ENCODE results near the gene USP10.

Gene USP10

GRCh38 chr16:84677849-84678248 is 22.0 kb upstream of the USP10 start:
- no peak overlapping the region for H3K4me3 ChIP-seq (ENCODE audit: low read length)
- no peak for TF ChIP-seq CTCF (IDR thresholded peaks at IDR 0.05; ENCODE audit: insufficient read depth, low read depth, low read length, missing control alignments)
- DNase-seq (ENCODE audit: low read depth) = no peak

- no peak for TF ChIP-seq CTCF (IDR thresholded peaks at IDR 0.05; ENCODE audit: insufficient read depth, low read depth, low read length, missing control alignments)
- DNase-seq (ENCODE audit: low read depth) = no peak
Measured at GRCh38 chr16:84678541-84678940, 21.3 kb upstream of the USP10 start.

GRCh38 chr16:84680165-84680842 is 19.5 kb upstream of the USP10 start:
- DNase-seq (ENCODE audit: low read depth) = no peak
- no peak for TF ChIP-seq CTCF (IDR thresholded peaks at IDR 0.05; ENCODE audit: insufficient read depth, low read depth, low read length, missing control alignments)
- no peak overlapping the region for H3K4me3 ChIP-seq (ENCODE audit: low read length)

More at GRCh38 chr16:84678541-84678940, 21.3 kb upstream of the USP10 start:
- no peak overlapping the region for H3K4me3 ChIP-seq (ENCODE audit: low read length)

- no peak for TF ChIP-seq CTCF (IDR thresholded peaks at IDR 0.05; ENCODE audit: insufficient read depth, low read depth, low read length, missing control alignments)
- no peak overlapping the region for H3K4me3 ChIP-seq (ENCODE audit: low read length)
- no peak for DNase-seq (ENCODE audit: low read depth)
Measured at GRCh38 chr16:84680843-84681629, 18.8 kb upstream of the USP10 start.

GRCh38 chr16:84683691-84684591 is 15.9 kb upstream of the USP10 start:
- TF ChIP-seq CTCF (IDR thresholded peaks at IDR 0.05; ENCODE audit: insufficient read depth, low read depth, low read length, missing control alignments) = no peak
- no peak for DNase-seq (ENCODE audit: low read depth)

GRCh38 chr16:84684592-84684965 is 15.2 kb upstream of the USP10 start:
- no peak overlapping the region for H3K4me3 ChIP-seq (ENCODE audit: low read length)
- no peak for DNase-seq (ENCODE audit: low read depth)
- TF ChIP-seq CTCF (IDR thresholded peaks at IDR 0.05; ENCODE audit: insufficient read depth, low read depth, low read length, missing control alignments) = no peak

More at GRCh38 chr16:84683691-84684591, 15.9 kb upstream of the USP10 start:
- H3K4me3 ChIP-seq (ENCODE audit: low read length) = no peak overlapping the region

Measured in epithelial cell of esophagus (primary cell).